B cell (primary cell): Measurements from ENCODE around the gene PAN2. TPM values are rescaled to one million over a fixed set of nuclear protein-coding genes. Genes with fewer than 3 reads are reported as not detected.
"Not testable (repeated sequence)": the region's sequence is repeated elsewhere in the genome, so short reads cannot be mapped to it uniquely, and the experiment has no call there.

ENCODE experiments used
- ATAC-seq: fragments of 200-7000 bp; cut with Tn5 transposase; one replicate; pipeline ENCODE4 v1.10.0; 2021; ENCODE audit warnings: low read depth, mild to moderate bottlenecking, moderate number of reproducible peaks, moderate library complexity
- CTCF ChIA-PET: fragments of 350-600 bp; sonication (Branson Sonifier 250); formaldehyde crosslinking; loops from one replicate; lab custom pipeline; 2021; ENCODE audit warnings: antibody characterized with exemption, inconsistent platforms; lab: Charles Lee
- POLR2A ChIA-PET: fragments of 350-600 bp; sonication (Branson Sonifier 250); formaldehyde crosslinking; loops from one replicate; lab custom pipeline; 2021; ENCODE audit warnings: antibody characterized with exemption; lab: Charles Lee
- DNase-seq: peaks from one replicate; pipeline ENCODE4 v3.0.0; 2013
- H2AFZ ChIP-seq: 2 replicates; pipeline ENCODE4 v1.6.1; 2012; ENCODE audit warnings: mild to moderate bottlenecking, low read depth, low read length; ENCODE audit not compliant: insufficient read depth, poor library complexity, severe bottlenecking
- H3K27ac ChIP-seq, 2 donors: 1 replicate in 1 of 2; 2 replicates in 1 of 2; pipeline ENCODE4 v1.5.1; 2012 to 2013; ENCODE audit warnings: low read length in 2 of 2, mild to moderate bottlenecking in 2 of 2, moderate library complexity in 1 of 2
- H3K27me3 ChIP-seq, 4 experiments: fragments of 200-600 bp in 1 of 4; sonication (generic) in 1 of 4; replicated peaks in 1 of 4; 1 replicate in 2 of 4; 2 replicates in 2 of 4; pipeline versions ENCODE4 v1.6.1 to v1.7.0; 2013 to 2016; ENCODE audit warnings: low read length in 3 of 4, mild to moderate bottlenecking in 2 of 4, mixed read lengths in 1 of 4, moderate library complexity in 1 of 4; ENCODE audit not compliant: insufficient read depth in 4 of 4, control insufficient read depth in 3 of 4; ENCODE audit errors: control extremely low read depth in 1 of 4
- H3K36me3 ChIP-seq, 2 experiments: replicated peaks in 1 of 2; 1 replicate in 1 of 2; 2 replicates in 1 of 2; pipeline versions ENCODE4 v1.6.1 to v1.7.1; 2013; ENCODE audit warnings: low read length in 1 of 2; ENCODE audit not compliant: insufficient read depth in 2 of 2, control insufficient read depth in 1 of 2; ENCODE audit errors: control extremely low read depth in 1 of 2, extremely low read depth in 1 of 2
- H3K4me1 ChIP-seq, 2 donors: fragments of 200-600 bp in 1 of 2; sonication (generic) in 1 of 2; 1 replicate in 1 of 2; 2 replicates in 1 of 2; pipeline versions ENCODE4 v1.5.1 to v1.6.1; 2013 to 2017; ENCODE audit warnings: low read length in 2 of 2; ENCODE audit not compliant: control insufficient read depth in 2 of 2, insufficient read depth in 2 of 2
- H3K4me2 ChIP-seq: replicated peaks from 2 replicates; pipeline ENCODE3; 2012; ENCODE audit warnings: mild to moderate bottlenecking, low read depth, low read length; ENCODE audit not compliant: poor library complexity, severe bottlenecking
- H3K4me3 ChIP-seq, 5 experiments: fragments of 200-600 bp in 1 of 5; sonication (generic) in 1 of 5; 1 replicate in 3 of 5; 2 replicates in 2 of 5; pipeline versions ENCODE4 v1.5.1 to v1.7.0; 2011 to 2016; ENCODE audit warnings: low read length in 4 of 5, mild to moderate bottlenecking in 4 of 5, low read depth in 2 of 5, control low read depth in 1 of 5, moderate library complexity in 1 of 5; ENCODE audit not compliant: insufficient read depth in 1 of 5; ENCODE audit errors: control extremely low read depth in 1 of 5, extremely low read depth in 1 of 5
- H3K79me2 ChIP-seq: fragments of 200-600 bp; sonication (generic); one replicate; pipeline ENCODE4 v1.6.0; 2016; ENCODE audit warnings: low read length; ENCODE audit not compliant: control insufficient read depth, insufficient read depth
- H3K9ac ChIP-seq: fragments of 200-600 bp; sonication (generic); 2 replicates; pipeline ENCODE4 v1.6.1; 2017; ENCODE audit warnings: mild to moderate bottlenecking, low read length, moderate library complexity
- H3K9me3 ChIP-seq, 3 donors: one replicate each; pipeline versions ENCODE4 v1.6.1 to v1.7.1; 2013; ENCODE audit warnings: low read length in 2 of 3; ENCODE audit not compliant: control insufficient read depth in 2 of 3, insufficient read depth in 1 of 3; ENCODE audit errors: control extremely low read depth in 1 of 3
- H4K20me1 ChIP-seq: 2 replicates; pipeline ENCODE4 v1.6.0; 2012; ENCODE audit warnings: mild to moderate bottlenecking, low read length; ENCODE audit not compliant: insufficient read depth, control insufficient read depth, poor library complexity, severe bottlenecking
- H3K27ac Mint-ChIP-seq: one replicate; pipeline ENCODE4 v1.8.0; 2021; ENCODE audit warnings: mixed read lengths
- H3K27me3 Mint-ChIP-seq: one replicate; pipeline ENCODE4 v1.8.0; 2021; ENCODE audit warnings: mixed read lengths
- H3K4me1 Mint-ChIP-seq: one replicate; pipeline ENCODE4 v1.8.0; 2021; ENCODE audit warnings: mixed read lengths
- H3K4me3 Mint-ChIP-seq: one replicate; pipeline ENCODE4 v1.8.0; 2021; ENCODE audit warnings: mixed read lengths
- H3K9me3 Mint-ChIP-seq: one replicate; pipeline ENCODE4 v1.8.0; 2022; ENCODE audit warnings: mixed read lengths; ENCODE audit not compliant: insufficient read depth
- CTCF ChIP-seq: fragments of 200-600 bp; IDR thresholded peaks from one replicate; pipeline ENCODE4 v1.8.0; 2022; ENCODE audit warnings: antibody characterized with exemption, mild to moderate bottlenecking
- EZH2 ChIP-seq: IDR thresholded peaks from 2 replicates; pipeline ENCODE4 v1.6.1; 2012; ENCODE audit warnings: borderline replicate concordance, low read depth, mild to moderate bottlenecking, moderate library complexity, low read length; ENCODE audit not compliant: insufficient read depth, poor library complexity, severe bottlenecking
- WGBS: methylation state at CpG from one replicate; pipeline ENCODE4 v1.1.5; 2013; ENCODE audit warnings: missing lambda C conversion rate; ENCODE audit not compliant: insufficient coverage; 5-methylcytosine and 5-hydroxymethylcytosine counted together
- intact Hi-C: fragments of 100-400 bp; cut with micrococcal nuclease; formaldehyde crosslinking; loops from one replicate; pipeline ENCODE4 v1.10.0; 2022
- polyA plus RNA-seq: library from polyadenylated mRNA; depleted of rRNA; stranded (reverse); fragments of >200 nt; gene quantifications from 2 replicates; pipeline ENCODE4 v1.2.3, GENCODE V29; 2012
- total RNA-seq, 2 donors: library from RNA; stranded (reverse); fragments of 120-200 nt in 1 of 2; gene quantifications; 1 replicate in 1 of 2; 2 replicates in 1 of 2; pipeline versions ENCODE4 v1.2.3 to v1.2.4, GENCODE V29; 2013 to 2022

The PAN2 gene
- total and polyA plus RNA-seq, 2 donors (not counting 1 experiment from before 2014, with no cell fraction given): 211 to 230 TPM

GRCh38 chr12:56350662-56351061, 16.9 kb upstream of the PAN2 start:
- TF ChIP-seq EZH2 (no peak), CTCF (no peak)
- no peaks in the 10 kb centered on the region for H3K27me3 Mint-ChIP-seq

GRCh38 chr12:56348776-56349175, 15.0 kb upstream of the PAN2 start:
- Histone ChIP-seq H3K9me3 (no peaks in the 10 kb centered on the region), H3K36me3 (peaks cover 3 to 75% of the 10 kb centered on the region in 2 experiments), H3K27me3 (no peaks in the 10 kb centered on the region), H3K27ac (no peak overlapping the region), H3K4me1 (no peaks in the 10 kb centered on the region), H4K20me1 (no peaks in the 10 kb centered on the region), H3K4me3 (no peak overlapping the region), H3K4me2 (no peak overlapping the region), H3K79me2 (no peaks in the 10 kb centered on the region), H3K9ac (no peak overlapping the region), H2AFZ (no peak overlapping the region)
- Mint-ChIP-seq H3K4me1 (no peaks in the 10 kb centered on the region), H3K9me3 (no peaks in the 10 kb centered on the region), H3K27ac (no peak overlapping the region), H3K27me3 (no peaks in the 10 kb centered on the region), H3K4me3 (no peak overlapping the region)
- ATAC-seq (no peak), DNase-seq (no peak)
- intact Hi-C loops: no loop called here
- ChIA-PET CTCF (interaction anchor here (2.6 kb wide), 1 partner anchor 10 kb away, joined by 11 read pairs; the partner anchor contains the start of gene STAT2), POLR2A (interaction anchor here (0.6 to 1.1 kb wide), 2 partner anchors 33 to 102 kb away, joined by 3 read pairs; partner anchors contain the start of gene CNPY2)
- WGBS: 97% methylated on average over 4 of the region's 5 CpGs
- no peak for TF ChIP-seq EZH2
- TF ChIP-seq CTCF: no peak

More at GRCh38 chr12:56350662-56351061, 16.9 kb upstream of the PAN2 start:
- Histone ChIP-seq H3K4me2 (no peak overlapping the region), H3K9me3 (no peaks in the 10 kb centered on the region), H3K4me3 (no peak overlapping the region), H3K79me2 (peaks cover 14% of the 10 kb centered on the region), H3K27ac (no peak overlapping the region), H3K27me3 (no peaks in the 10 kb centered on the region), H3K4me1 (no peaks in the 10 kb centered on the region), H4K20me1 (peaks cover under 1% of the 10 kb centered on the region), H2AFZ (no peak overlapping the region), H3K36me3 (peaks cover 14 to 84% of the 10 kb centered on the region in 2 experiments), H3K9ac (no peak overlapping the region)
- H3K4me1 Mint-ChIP-seq: peaks cover under 1% of the 10 kb centered on the region
- ATAC-seq (no peak), DNase-seq (no peak)
- ChIA-PET CTCF (interaction anchor here (1.8 to 2.6 kb wide), 2 partner anchors 8 to 114 kb away, joined by 5 to 11 read pairs; partner anchors contain the start of gene STAT2), POLR2A (no interaction called here)
- intact Hi-C loops: no loop called here
- no peaks in the 10 kb centered on the region for H3K9me3 Mint-ChIP-seq
- peak overlapping the region; percentile 32 for H3K27ac Mint-ChIP-seq
- H3K4me3 Mint-ChIP-seq: no peak overlapping the region
- WGBS: 100% methylated on average over 1 of the region's 2 CpGs

DNA sequence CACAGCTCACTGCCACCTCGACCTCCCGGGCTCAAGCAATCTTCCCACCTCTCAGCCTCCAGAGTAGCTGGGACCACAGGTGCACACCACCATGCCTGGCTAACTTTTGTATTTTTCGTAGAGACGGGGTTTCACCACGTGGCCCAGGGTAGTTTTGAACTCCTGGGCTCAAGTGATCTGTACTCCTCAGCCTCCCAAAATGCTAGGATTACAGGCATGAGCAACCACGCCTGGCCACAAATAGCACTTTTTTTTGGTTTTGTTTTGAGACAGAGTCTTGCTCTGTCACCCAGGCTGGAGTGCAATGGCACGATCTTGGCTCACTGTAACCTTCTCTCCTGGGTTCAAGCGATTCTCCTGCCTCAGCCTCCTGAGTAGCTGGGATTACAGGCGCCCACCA, 13.5 kb upstream of the PAN2 start:
- H4K20me1 ChIP-seq, H3K27ac ChIP-seq, ATAC-seq, intact Hi-C loops, H3K27me3 Mint-ChIP-seq, DNase-seq, H3K4me2 ChIP-seq, H3K4me3 Mint-ChIP-seq, H3K4me1 Mint-ChIP-seq, POLR2A ChIA-PET, H3K27me3 ChIP-seq, H3K9me3 Mint-ChIP-seq, H3K79me2 ChIP-seq, H3K9me3 ChIP-seq, H3K4me1 ChIP-seq, H3K9ac ChIP-seq, H3K4me3 ChIP-seq, H2AFZ ChIP-seq: not testable (repeated sequence)
- CTCF ChIA-PET: interaction anchor here (1.1 to 1.7 kb wide), 2 partner anchors 31 to 117 kb away, joined by 3 to 7 read pairs; partner anchors contain the start of gene CNPY2
- H3K27ac Mint-ChIP-seq: peak overlapping the region; percentile 10
- peaks cover 3 to 79% of the 10 kb centered on the region in 2 experiments for H3K36me3 ChIP-seq
- WGBS: 83% methylated on average over 7 of the region's 9 CpGs
